ENCODE results near the gene EGFLAM. TPM values are rescaled to one million over a fixed set of nuclear protein-coding genes. Genes with fewer than 3 reads are reported as not detected.

The EGFLAM gene
- total and polyA plus RNA-seq, 4 donors, result 4.6 to 15.8 (median 14.0) TPM

DNA sequence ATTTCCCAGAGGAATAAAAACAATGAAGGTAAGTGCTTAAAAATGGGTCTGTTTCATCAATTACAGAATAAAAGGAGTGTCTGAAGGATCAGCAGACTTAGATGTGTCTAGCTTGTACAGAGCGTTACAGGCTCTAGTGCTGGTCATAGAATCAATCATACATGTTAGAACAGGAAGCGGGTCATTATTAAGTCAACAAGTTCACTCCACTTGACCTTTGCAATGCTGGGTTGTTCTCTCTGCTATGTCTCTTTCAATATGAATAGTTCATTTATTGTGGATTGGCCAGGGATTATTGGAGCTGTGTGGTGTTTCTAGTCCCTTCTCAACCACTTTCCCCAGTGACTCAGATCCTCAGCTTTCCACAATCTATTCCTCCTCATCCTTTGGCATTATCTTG, 20.7 kb upstream of the EGFLAM start:
- H3K4me1 ChIP-seq (ENCODE audit: control insufficient read depth in 1 of 2, insufficient read depth in 2 of 2, low read length in 2 of 2), result no peaks in the 10 kb centered on the region

DNA sequence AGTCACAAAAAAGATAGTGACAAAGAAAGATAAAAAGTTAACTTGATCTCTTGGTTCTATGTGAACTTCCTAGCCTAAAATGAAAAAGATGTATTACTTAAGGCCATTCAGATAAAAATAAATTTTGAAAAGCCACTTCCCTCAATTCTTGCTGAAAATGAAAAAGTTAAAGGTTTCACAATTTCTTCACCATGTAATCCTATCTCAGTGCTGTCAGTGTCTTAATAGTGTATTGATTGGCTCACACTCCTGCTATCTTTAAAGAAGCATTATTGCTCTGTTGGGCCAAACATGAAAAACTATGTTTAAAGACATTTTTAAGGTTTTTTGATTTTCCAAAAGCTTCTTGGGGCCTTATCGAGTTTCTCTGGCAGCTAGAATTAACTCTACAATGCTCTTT, 18.1 kb upstream of the EGFLAM start:
- 13 to 17% methylated on average over 1 of the region's 1 CpG for WGBS, 2 donors
- Histone ChIP-seq H3K27me3 (ENCODE audit: control insufficient read depth in 1 of 2, insufficient read depth in 2 of 2, low read length in 1 of 2) (no peaks in the 10 kb centered on the region), H3K4me1 (ENCODE audit: control insufficient read depth in 1 of 2, insufficient read depth in 2 of 2, low read length in 2 of 2) (no peaks in the 10 kb centered on the region), H3K36me3 (ENCODE audit: control insufficient read depth in 1 of 2, insufficient read depth in 2 of 2, low read length in 1 of 2) (no peaks in the 10 kb centered on the region), H3K27ac (ENCODE audit: low read depth in 1 of 2, low read length in 2 of 2) (no peak overlapping the region), H3K9me3 (ENCODE audit: control insufficient read depth, low read length) (no peaks in the 10 kb centered on the region), H3K4me3 (ENCODE audit: low read length in 2 of 2) (no peak overlapping the region)
- intact Hi-C loops (cut with DNase I), result no loop called here
- no peak for DNase-seq
- no peak for ATAC-seq (ENCODE audit: low FRiP score)

More for the DNA sequence above, 20.7 kb upstream of the EGFLAM start:
- H3K4me3 ChIP-seq (ENCODE audit: low read length in 2 of 2), result no peak overlapping the region
- H3K9me3 ChIP-seq (ENCODE audit: control insufficient read depth, low read length), result no peaks in the 10 kb centered on the region
- DNase-seq, result no peak
- H3K36me3 ChIP-seq (ENCODE audit: control insufficient read depth in 1 of 2, insufficient read depth in 2 of 2, low read length in 1 of 2), result no peaks in the 10 kb centered on the region
- H3K27ac ChIP-seq (ENCODE audit: low read depth in 1 of 2, low read length in 2 of 2), result no peak overlapping the region
- intact Hi-C loops (cut with DNase I), result no loop called here
- no peaks in the 10 kb centered on the region for H3K27me3 ChIP-seq (ENCODE audit: control insufficient read depth in 1 of 2, insufficient read depth in 2 of 2, low read length in 1 of 2)
- no peak for ATAC-seq (ENCODE audit: low FRiP score)
- 25% methylated on average over 2 of the region's 2 CpGs for WGBS, 2 donors

- 46 to 52% methylated on average over 5 of the region's 5 CpGs for WGBS, 2 donors
- Histone ChIP-seq H3K36me3 (ENCODE audit: control insufficient read depth in 1 of 2, insufficient read depth in 2 of 2, low read length in 1 of 2) (no peaks in the 10 kb centered on the region), H3K4me1 (ENCODE audit: control insufficient read depth in 1 of 2, insufficient read depth in 2 of 2, low read length in 2 of 2) (no peaks in the 10 kb centered on the region), H3K9me3 (ENCODE audit: control insufficient read depth, low read length) (no peaks in the 10 kb centered on the region), H3K4me3 (ENCODE audit: low read length in 2 of 2) (no peak overlapping the region), H3K27ac (ENCODE audit: low read depth in 1 of 2, low read length in 2 of 2) (no peak overlapping the region), H3K27me3 (ENCODE audit: control insufficient read depth in 1 of 2, insufficient read depth in 2 of 2, low read length in 1 of 2) (no peaks in the 10 kb centered on the region)
- intact Hi-C loops (cut with DNase I), result no loop called here
- DNase-seq (no peak), ATAC-seq (ENCODE audit: low FRiP score) (no peak)
Measured at GRCh38 chr5:38241655-38242054, 16.7 kb upstream of the EGFLAM start.

DNA sequence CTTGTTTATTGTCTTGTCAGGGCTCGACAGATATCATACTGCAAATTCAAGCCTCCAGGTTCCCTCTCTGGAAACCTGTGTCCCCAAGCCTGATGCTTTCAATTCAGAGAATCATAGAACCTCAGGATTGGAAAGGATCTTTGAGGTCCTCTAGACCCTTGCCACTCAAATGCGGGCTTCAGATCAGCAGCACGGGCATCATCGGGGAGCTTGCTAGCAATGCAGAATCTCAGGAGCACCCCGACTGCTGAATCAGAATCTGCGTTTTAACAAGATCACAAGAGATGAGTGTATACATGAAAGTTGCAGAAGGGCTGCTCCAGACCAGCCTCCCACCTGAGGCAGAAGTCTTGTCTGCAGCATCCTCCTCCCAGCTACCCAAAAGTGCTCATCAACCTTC, 13.1 kb upstream of the EGFLAM start:
- intact Hi-C loops (cut with DNase I), result no loop called here
- no peaks in the 10 kb centered on the region for H3K36me3 ChIP-seq (ENCODE audit: control insufficient read depth in 1 of 2, insufficient read depth in 2 of 2, low read length in 1 of 2)
- H3K4me1 ChIP-seq (ENCODE audit: control insufficient read depth in 1 of 2, insufficient read depth in 2 of 2, low read length in 2 of 2), result no peaks in the 10 kb centered on the region
- WGBS, 2 donors, result 91% methylated on average over 6 of the region's 6 CpGs
- H3K9me3 ChIP-seq (ENCODE audit: control insufficient read depth, low read length), result no peaks in the 10 kb centered on the region
- H3K27me3 ChIP-seq (ENCODE audit: control insufficient read depth in 1 of 2, insufficient read depth in 2 of 2, low read length in 1 of 2), result no peaks in the 10 kb centered on the region
- DNase-seq (no peak), ATAC-seq (ENCODE audit: low FRiP score) (no peak)
- H3K27ac ChIP-seq (ENCODE audit: low read depth in 1 of 2, low read length in 2 of 2), result no peak overlapping the region
- no peak overlapping the region for H3K4me3 ChIP-seq (ENCODE audit: low read length in 2 of 2)

DNA sequence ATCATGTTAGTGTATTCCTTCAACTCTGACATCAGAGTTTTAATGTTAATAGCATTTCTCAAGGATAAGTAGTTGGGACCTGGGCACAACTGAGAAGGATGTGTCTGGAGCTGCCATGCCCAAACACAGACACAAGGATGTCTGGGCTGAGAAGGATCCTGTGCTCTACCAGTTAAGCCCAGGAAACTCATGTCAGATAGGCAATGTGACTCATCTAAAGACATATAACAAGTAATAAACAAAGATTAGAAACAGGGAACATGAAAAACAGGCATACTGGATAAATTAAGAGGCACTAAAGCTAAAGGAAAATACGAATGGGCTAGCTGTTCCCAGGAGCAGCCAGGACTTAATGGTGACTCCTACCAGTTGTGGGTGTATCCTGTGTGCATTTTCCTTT, 9.1 kb upstream of the EGFLAM start:
- DNase-seq (no peak), ATAC-seq (ENCODE audit: low FRiP score) (no peak)
- no peaks in the 10 kb centered on the region for H3K36me3 ChIP-seq (ENCODE audit: control insufficient read depth in 1 of 2, insufficient read depth in 2 of 2, low read length in 1 of 2)
- H3K4me3 ChIP-seq (ENCODE audit: low read length in 2 of 2), result no peak overlapping the region
- no peaks in the 10 kb centered on the region for H3K4me1 ChIP-seq (ENCODE audit: control insufficient read depth in 1 of 2, insufficient read depth in 2 of 2, low read length in 2 of 2)
- WGBS, 2 donors, result 31 to 37% methylated on average over 1 of the region's 1 CpG
- no peaks in the 10 kb centered on the region for H3K9me3 ChIP-seq (ENCODE audit: control insufficient read depth, low read length)
- no peaks in the 10 kb centered on the region for H3K27me3 ChIP-seq (ENCODE audit: control insufficient read depth in 1 of 2, insufficient read depth in 2 of 2, low read length in 1 of 2)
- intact Hi-C loops (cut with DNase I), result no loop called here
- no peak overlapping the region for H3K27ac ChIP-seq (ENCODE audit: low read depth in 1 of 2, low read length in 2 of 2)

DNA sequence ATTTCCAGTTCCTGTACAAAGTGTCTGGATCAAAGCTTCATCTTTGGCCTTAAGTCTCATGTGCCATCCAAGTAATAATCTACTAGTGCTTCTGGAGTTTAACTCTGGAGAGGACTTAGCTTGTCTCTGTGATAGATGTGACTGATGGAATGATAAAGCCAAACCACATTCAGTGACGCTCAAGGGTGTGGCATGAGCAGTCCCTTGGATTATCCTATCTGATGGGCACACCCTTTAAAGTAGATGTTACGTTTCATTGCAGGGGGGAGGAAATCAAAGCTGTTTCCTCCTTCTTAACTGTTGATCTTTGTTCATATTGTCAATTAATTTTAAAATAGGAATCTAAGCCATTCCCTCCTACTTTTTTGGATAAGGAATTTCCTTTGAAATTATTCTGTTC, 8.5 kb upstream of the EGFLAM start:
- Histone ChIP-seq H3K27me3 (ENCODE audit: control insufficient read depth in 1 of 2, insufficient read depth in 2 of 2, low read length in 1 of 2) (no peaks in the 10 kb centered on the region), H3K36me3 (ENCODE audit: control insufficient read depth in 1 of 2, insufficient read depth in 2 of 2, low read length in 1 of 2) (no peaks in the 10 kb centered on the region), H3K27ac (ENCODE audit: low read depth in 1 of 2, low read length in 2 of 2) (no peak overlapping the region), H3K9me3 (ENCODE audit: control insufficient read depth, low read length) (no peaks in the 10 kb centered on the region), H3K4me1 (ENCODE audit: control insufficient read depth in 1 of 2, insufficient read depth in 2 of 2, low read length in 2 of 2) (no peaks in the 10 kb centered on the region), H3K4me3 (ENCODE audit: low read length in 2 of 2) (no peak overlapping the region)
- intact Hi-C loops (cut with DNase I), result no loop called here
- ATAC-seq (ENCODE audit: low FRiP score) (no peak), DNase-seq (no peak)
- 83 to 89% methylated on average over 2 of the region's 2 CpGs for WGBS, 2 donors

DNA sequence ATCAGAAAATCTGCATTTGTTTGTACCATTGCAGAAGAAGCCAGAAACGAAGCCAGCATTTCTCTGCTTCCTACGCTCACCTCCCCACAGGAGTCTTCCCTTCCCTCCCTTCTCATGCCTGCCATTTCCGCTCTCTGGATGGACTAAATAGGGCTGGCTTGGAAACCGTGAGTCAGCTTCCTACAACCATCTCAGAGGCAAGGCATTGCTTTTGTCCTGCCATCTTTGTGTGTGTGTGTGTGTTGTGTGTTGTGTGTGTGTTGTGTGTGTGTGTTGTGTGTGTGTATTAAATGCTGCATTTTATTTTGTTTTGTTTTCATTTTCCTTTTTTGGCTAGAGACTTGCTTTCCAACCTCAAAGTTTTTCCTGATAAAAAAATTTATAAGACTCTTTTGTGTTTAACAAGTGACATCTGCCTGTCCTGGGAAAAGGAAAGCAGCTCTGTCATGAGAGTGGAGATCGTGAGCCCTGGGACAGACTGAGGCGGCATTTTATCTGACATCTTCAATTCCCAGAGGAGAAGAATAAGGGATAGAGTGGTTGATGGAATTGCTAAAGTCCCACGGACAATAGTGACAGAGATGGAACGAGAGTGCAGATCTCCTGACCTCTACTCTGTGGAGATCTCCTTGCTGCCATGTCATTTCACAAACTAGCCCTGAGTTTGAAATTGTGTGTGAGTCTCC, 7.5 kb upstream of the EGFLAM start:
- H3K27me3 ChIP-seq (ENCODE audit: control insufficient read depth in 1 of 2, insufficient read depth in 2 of 2, low read length in 1 of 2), result no peaks in the 10 kb centered on the region
- 70 to 76% methylated on average over 8 of the region's 8 CpGs for WGBS, 2 donors
- intact Hi-C loops (cut with DNase I), result no loop called here
- H3K4me1 ChIP-seq (ENCODE audit: control insufficient read depth in 1 of 2, insufficient read depth in 2 of 2, low read length in 2 of 2), result no peaks in the 10 kb centered on the region
- H3K9me3 ChIP-seq (ENCODE audit: control insufficient read depth, low read length), result peaks cover under 1% of the 10 kb centered on the region
- no peak overlapping the region for H3K27ac ChIP-seq (ENCODE audit: low read depth in 1 of 2, low read length in 2 of 2)
- DNase-seq (no peak), ATAC-seq (ENCODE audit: low FRiP score) (no peak)
- no peaks in the 10 kb centered on the region for H3K36me3 ChIP-seq (ENCODE audit: control insufficient read depth in 1 of 2, insufficient read depth in 2 of 2, low read length in 1 of 2)
- no peak overlapping the region for H3K4me3 ChIP-seq (ENCODE audit: low read length in 2 of 2)

DNA sequence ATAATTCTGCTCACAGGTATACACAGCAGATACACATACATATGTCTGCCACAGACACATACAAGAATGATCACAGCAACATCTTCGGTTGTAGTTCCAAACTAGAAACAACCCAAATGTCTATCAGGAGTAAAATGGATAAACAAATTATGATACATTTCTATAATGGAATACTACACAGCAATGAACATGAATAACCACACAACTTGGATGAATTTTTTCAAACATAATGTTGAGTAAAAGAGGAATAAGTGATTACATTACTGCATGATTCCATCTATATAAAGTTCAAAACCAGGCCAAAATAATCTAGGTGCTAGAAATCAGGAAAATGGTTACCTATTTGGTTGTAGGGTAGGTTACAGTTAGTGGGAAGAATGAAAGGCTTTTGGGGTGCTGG, 4.6 kb upstream of the EGFLAM start:
- no peaks in the 10 kb centered on the region for H3K36me3 ChIP-seq (ENCODE audit: control insufficient read depth in 1 of 2, insufficient read depth in 2 of 2, low read length in 1 of 2)
- WGBS, 2 donors, result 91% methylated on average over 1 of the region's 1 CpG
- H3K27me3 ChIP-seq (ENCODE audit: control insufficient read depth in 1 of 2, insufficient read depth in 2 of 2, low read length in 1 of 2), result peaks cover 0 to 3% of the 10 kb centered on the region in 2 donors
- H3K27ac ChIP-seq (ENCODE audit: low read depth in 1 of 2, low read length in 2 of 2), result no peak overlapping the region
- intact Hi-C loops (cut with DNase I), result no loop called here
- H3K4me3 ChIP-seq (ENCODE audit: low read length in 2 of 2), result no peak overlapping the region
- DNase-seq (no peak), ATAC-seq (ENCODE audit: low FRiP score) (no peak)
- H3K4me1 ChIP-seq (ENCODE audit: control insufficient read depth in 1 of 2, insufficient read depth in 2 of 2, low read length in 2 of 2), result no peaks in the 10 kb centered on the region
- H3K9me3 ChIP-seq (ENCODE audit: control insufficient read depth, low read length), result peaks cover 1% of the 10 kb centered on the region

DNA sequence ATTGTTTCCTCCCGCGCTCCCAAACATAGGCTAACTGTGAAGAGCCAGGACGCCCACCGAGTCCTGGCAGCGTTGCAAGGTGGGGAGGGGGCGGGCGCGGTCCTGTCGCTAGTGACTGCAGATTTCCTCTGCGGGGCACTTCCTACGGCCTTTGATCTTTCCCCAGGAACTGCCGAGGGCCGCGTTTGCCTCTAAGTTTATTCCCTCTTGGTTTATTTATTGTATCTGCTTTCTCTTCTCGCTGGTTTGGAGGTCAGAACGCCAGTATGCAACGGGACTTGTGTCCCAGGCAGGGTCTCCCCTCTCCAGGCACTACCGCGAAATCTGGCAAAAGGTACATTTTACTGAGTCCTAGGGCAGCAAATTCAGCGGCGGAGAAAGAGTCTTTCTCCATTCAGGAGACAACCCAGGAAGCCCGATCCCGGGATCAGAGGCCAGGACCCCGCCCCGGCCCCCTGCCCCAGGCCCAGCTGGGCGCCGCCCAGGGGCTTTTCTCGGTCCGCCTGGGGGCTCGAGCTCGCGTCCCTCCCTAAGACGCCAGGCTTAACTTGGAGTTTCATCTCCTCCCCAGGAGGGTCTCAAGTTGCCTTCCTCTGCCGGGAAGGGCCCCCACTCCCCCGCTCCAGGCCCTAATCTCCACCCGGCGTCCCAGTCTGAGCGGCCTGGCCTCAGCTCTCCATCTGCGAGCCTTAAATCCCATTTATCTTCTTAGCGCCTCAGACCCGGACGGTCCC, 884 bp upstream of the EGFLAM start:
- Histone ChIP-seq H3K4me1 (ENCODE audit: control insufficient read depth in 1 of 2, insufficient read depth in 2 of 2, low read length in 2 of 2) (no peaks in the 10 kb centered on the region), H3K4me3 (ENCODE audit: low read length in 2 of 2) (peak overlapping the region in 1 of 2 donors; percentile 22), H3K27me3 (ENCODE audit: control insufficient read depth in 1 of 2, insufficient read depth in 2 of 2, low read length in 1 of 2) (peaks cover 0 to 4% of the 10 kb centered on the region in 2 donors), H3K27ac (ENCODE audit: low read depth in 1 of 2, low read length in 2 of 2) (no peak overlapping the region), H3K9me3 (ENCODE audit: control insufficient read depth, low read length) (peaks cover 1% of the 10 kb centered on the region), H3K36me3 (ENCODE audit: control insufficient read depth in 1 of 2, insufficient read depth in 2 of 2, low read length in 1 of 2) (no peaks in the 10 kb centered on the region)
- DNase-seq (no peak), ATAC-seq (ENCODE audit: low FRiP score) (peak; percentile 27)
- 3 to 5% methylated on average over 40 to 42 of the region's 42 CpGs for WGBS, 2 donors
- intact Hi-C loops (cut with DNase I), result no loop called here
